Fibroblast of skin of left quadriceps (primary cell): ENCODE results near the gene SALL4.
"Not testable (repeated sequence)": the region's sequence is repeated elsewhere in the genome, so short reads cannot be mapped to it uniquely, and the experiment has no call there.

Experiments
- DNase-seq, 2 experiments: peaks; one replicate each; pipeline ENCODE4 v3.0.0-alpha.2; 2013; ENCODE audit warnings: low read depth in 2 of 2

SALL4 gene

GRCh38 chr20:51738261-51738660 is 64.1 kb downstream of the SALL4 start:
- DNase-seq, result not testable (repeated sequence)

DNA sequence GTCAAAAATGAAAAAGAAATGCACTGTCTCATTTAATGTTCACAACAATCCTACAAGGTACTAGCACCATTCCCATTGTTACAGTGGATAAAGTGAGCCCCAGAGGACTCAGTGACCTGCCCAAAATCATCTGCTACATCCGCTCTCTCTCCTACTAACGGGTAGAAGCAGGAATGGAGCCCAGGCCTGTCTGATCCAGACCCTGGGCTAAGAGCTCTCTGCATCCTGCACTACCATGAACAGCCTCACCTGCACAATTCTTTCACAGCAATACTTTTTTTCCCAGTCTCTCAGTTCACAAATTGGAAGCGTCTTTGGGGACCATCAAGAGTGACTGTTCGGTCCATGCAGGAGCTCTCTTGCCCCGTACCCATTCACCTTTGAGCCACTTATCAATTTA is 65.4 kb downstream of the SALL4 start:
- no peak for DNase-seq

DNA sequence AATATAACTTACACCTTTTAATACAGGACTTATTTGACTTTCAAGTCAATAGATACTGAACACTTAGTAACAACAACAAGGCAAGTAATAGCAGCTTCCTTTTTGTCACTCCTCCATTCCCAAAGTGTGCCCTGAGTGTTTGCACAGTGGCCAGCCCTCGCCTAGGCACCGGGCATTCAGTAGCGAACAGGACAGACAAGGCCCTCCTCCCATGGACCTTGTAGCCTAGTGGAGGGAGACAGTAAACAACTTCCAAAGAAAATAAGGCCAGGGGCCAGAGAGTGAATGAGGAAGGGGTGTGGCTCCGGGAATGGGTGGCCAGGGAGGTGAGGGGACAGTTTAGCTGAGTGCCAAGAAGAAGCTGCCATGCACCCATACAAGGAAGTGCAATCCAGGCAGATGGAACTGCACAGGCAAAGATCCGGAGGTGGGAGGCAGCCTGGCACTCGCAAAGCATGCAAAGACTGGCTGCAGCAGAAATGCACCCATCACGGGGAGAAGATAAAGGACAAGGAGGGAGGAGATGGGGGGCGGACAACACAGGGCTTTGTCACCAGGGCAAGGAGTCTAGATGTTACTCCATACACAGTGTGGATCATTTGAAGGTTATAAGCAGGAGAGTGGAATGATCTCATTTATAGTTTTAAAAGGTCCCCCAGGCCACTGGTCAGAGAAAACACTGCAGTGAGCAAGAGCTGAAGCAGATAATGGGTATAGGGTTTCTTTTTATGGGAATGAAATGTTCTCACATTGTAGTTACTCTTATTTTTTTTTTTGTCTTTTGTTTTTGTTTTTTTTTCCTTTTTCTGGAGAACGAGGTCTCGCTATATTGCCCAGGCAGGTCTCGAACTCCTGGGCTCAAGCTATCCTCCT is 66.4 kb downstream of the SALL4 start:
- no peak for DNase-seq

- no peak for DNase-seq
Measured at GRCh38 chr20:51734876-51735720, 67.2 kb downstream of the SALL4 start.

- DNase-seq, result no peak
Measured at GRCh38 chr20:51733070-51733469, 69.3 kb downstream of the SALL4 start.
